CD4-positive, alpha-beta T cell treated with Interleukin-6 at 100 ng/mL for 8 hours (primary cell): Measurements from ENCODE around the gene RNF175.
"Not testable (repeated sequence)": the region's sequence is repeated elsewhere in the genome, so short reads cannot be mapped to it uniquely, and the experiment has no call there.

Source experiments
- DNase-seq: peaks from one replicate; pipeline ENCODE4 v3.0.0-alpha.2; 2020; ENCODE audit warnings: mixed read lengths, low spot score

RNF175 gene

DNA sequence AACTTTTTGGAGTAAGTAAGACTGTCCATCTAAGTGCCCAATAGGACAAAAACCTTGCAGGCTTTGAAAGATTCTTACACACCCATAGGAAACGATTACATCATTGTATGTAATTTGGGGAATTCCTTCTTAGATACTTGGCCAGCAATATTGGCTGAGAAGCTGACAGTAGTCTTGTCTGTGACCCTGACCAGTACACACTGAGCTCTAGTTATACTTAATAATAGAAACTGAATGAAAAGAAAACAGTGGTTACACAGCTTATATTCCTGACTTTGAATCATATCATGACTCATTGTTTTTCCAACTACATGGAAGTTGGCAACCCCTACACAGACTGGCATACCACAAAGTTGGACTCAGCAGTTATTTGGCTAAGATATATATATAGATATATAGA lies 82.8 kb downstream of the RNF175 start:
- no peak for DNase-seq

DNA sequence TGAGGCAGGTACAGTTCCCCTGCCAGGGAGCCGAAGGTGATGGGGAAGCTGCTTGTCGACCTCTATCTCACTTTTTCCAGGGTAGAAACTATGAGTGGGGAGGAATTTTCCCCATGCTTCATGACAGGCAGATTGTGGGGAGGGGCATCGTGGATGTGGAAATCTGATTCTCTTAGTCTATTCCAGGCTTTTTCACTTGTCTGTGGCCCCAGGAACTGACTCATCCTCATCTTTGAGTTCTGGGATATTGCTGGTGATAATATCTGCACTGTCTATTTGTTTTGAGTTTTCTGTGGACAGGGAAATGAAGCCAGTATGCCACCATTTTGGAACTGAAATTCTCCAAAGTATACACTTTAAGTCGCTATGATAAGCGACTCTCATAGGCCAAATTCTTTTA lies 83.3 kb downstream of the RNF175 start:
- no peak for DNase-seq

DNA sequence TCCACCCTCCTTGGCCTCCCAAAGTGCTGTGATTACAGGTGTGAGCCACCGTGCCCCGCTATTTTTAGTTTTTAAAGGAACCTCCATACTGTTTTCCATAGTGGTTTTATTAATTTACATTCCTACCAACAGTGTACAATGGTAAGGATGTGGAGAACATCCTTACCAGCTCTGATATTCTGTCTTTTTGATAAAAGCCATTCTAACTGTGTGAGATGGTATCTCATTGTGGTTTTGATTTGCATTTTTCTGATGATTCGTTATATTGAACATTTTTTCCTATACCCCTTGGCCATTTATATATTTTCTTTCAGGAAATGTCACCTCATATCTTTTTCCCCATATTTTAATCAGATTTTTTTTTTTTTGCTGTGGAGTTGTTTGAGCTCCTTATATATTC lies 90.0 kb downstream of the RNF175 start:
- DNase-seq: no peak

DNA sequence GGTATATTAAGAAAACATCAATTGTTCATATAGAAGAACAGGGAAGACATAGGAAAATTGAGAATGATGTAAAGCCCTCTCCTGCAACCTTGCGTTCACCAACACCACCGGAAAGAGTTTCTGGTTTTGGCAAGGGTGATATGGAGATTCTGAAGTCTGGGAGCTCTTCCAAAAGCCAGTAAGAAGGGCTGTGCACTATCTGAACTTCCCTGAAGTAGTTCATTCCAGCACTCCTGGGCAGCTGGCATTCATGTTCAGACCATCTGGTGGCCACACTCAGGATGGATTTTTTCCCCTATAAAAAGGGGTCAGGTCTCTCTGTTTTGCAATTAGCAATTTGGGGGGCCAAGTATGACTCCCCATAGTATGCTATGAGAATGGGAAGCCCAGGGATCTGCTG lies 91.2 kb downstream of the RNF175 start:
- DNase-seq: no peak

DNA sequence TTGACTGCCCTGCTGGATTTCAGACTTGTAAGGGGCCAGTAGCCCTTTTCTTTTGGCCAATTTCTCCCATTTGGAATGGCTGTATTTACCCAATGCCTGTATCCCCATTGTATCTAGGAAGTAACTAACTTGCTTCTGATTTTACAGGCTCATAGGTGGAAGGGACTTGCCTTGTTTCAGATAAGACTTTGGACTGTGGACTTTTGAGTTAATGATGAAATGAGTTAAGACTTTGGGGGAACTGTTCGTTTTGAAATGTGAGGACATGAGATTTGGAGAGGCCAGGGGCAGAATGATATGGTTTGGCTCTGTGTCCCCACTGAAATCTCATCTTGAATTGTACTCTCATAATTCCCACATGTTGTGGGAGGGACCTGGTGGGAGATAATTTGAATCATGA lies 93.3 kb downstream of the RNF175 start:
- not testable (repeated sequence) for DNase-seq

DNA sequence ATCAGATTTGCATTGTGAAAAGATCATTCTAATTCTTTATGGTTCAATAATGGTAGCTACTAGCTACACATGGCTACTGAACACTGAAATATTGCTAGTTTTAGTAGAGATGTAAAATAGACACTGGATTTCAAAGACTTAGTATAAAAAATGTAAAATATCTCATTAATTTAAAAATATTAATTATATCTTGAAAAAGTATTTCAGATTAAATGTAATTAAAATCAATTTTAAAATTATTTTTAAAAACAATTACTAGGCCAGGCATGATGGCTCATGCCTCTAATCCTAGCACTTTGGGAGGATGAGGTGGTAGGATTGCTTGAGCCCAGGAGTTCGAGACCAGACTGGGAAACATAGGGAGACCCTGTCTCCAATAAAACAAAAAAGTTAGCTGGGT lies 96.2 kb downstream of the RNF175 start:
- DNase-seq: no peak

DNA sequence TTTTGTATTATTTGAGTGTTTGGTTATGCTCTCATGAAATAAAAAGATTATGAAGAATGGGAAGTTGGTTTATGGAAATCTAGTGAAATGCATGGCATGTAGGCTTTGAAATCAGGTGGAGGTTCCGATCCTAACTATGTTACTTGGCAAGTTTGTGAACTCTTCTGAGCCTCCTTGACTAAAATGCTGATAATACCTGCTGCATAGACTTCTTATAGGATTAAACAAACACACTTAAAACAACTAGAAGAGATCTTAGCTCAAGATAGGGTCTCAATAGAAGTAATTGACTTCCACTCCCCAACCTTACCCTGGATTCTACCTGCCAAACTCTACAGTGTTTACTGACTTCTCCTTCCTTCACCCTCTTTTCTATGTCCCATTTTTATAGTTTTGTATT lies 97.9 kb downstream of the RNF175 start:
- DNase-seq: no peak

DNA sequence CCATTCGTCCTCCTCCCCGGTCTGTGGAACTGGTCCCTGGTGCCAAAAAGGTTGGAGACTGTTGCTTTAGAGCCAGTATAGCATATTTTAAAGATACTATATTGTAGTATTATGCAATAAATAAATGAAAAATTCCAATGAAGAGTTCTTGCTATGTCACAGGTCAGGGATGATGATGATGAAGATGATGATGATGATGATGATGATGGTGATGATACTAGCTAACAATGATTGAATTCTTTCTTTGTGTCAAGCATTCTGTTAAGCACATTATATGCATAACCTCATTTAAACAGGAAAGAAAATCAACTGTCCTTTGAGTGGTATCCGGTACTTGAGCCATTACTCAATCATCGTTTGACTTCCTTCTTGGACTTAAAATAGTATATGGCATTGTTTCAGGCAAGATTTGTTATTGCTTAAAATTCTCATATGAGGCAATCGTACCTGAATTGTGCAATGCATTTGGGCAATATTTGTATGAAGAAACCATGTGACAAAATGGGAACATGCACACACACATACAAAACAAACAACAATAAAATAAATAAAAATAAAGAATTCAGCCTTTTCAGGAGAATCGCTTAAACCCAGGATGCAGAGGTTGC lies 98.5 kb downstream of the RNF175 start:
- DNase-seq: no peak
